ENCODE data around the gene NR1D1. TPM values are rescaled to one million over a fixed set of nuclear protein-coding genes. Genes with fewer than 3 reads are reported as not detected.
A peak's percentile ranks its signal among the peaks of the same experiment; 100 is the strongest.

Gene NR1D1
- total and polyA plus RNA-seq, 10 donors: 3.3 to 15.8 (median 6.6) TPM

DNA sequence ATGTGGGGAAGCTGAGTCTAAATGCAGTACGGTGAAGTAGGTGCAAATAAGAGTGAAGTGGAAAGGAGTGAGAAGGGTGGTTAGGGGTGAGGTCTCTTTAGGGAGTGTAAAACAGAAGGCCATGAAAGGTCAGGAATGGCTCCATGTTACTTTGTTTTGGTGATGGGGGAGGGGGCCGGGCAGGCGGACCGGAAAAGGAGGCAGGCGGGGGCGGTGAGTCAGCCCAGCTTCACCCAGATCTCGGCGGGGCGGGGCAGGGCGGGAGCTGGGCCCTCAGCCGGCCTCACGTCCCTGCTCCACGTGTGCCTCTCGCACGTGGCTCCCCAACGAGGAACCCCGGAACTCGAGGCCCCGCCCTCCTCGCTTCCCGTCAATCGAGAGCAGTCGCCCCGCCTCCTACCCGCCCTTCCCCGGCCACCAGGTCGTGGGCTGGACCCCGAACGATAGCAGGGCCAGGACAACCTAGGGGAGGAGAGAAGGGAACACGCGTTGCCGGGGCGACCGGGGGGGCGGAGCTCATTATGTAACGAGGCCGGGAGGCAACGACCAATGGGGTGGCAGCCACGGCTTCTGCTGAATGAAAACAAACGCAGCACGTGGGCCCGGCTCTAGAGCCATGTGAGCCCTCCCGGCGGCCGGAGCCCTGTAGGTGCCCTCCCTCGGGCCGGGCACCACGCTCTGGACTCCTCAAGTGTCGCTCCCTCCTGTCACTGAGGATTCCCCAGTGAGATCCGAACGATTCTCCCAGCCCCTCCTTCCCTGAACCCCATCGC lies 1.4 kb downstream of the NR1D1 start:
- Histone ChIP-seq H3K9me3 (no peaks in the 10 kb centered on the region), H3K4me3 (peak overlapping the region; percentile 65 to 94 (median 80)), H3K27me3 (replicated peaks in 1 of 7) (no peaks in the 10 kb centered on the region), H3K4me1 (peaks cover 58 to 100% (median 92%) of the 10 kb centered on the region in 6 donors), H3K27ac (peak overlapping the region; percentile 81 to 94 (median 90)), H3K36me3 (peaks cover 0 to 36% (median 11%) of the 10 kb centered on the region in 6 donors)
- intact Hi-C loops (cut with DNase I; ENCODE audit: low total_unique reads): no loop called here
- 1 to 2% (median 1%) methylated on average over 38 to 52 of the region's 52 CpGs for WGBS, 5 donors
- peak; percentile 100 for DNase-seq
- TF ChIP-seq POLR2A (IDR thresholded peaks at IDR 0.05): peak in 1 of 3 donors; percentile 45
- TF ChIP-seq CTCF (IDR thresholded peaks at IDR 0.05 in 8 of 11, conservative IDR thresholded peaks at IDR 0.05 in 3 of 11): peak in 4 of 11 experiments; percentile 16 to 39 (median 24)
- peak; percentile 83 to 94 (median 89) for TF ChIP-seq POLR2AphosphoS5 (IDR thresholded peaks at IDR 0.05)

GRCh38 chr17:40097931-40098845 lies 2.2 kb downstream of the NR1D1 start:
- Histone ChIP-seq H3K27ac (peak overlapping the region; percentile 72 to 94 (median 90)), H3K4me1 (peaks cover 55 to 100% (median 88%) of the 10 kb centered on the region in 6 donors), H3K27me3 (replicated peaks in 1 of 7) (no peaks in the 10 kb centered on the region), H3K4me3 (peak overlapping the region in 7 of 8 donors; percentile 5 to 94 (median 79)), H3K36me3 (peaks cover 0 to 44% (median 18%) of the 10 kb centered on the region in 6 donors), H3K9me3 (no peaks in the 10 kb centered on the region)
- DNase-seq: no peak
- 38 to 64% (median 54%) methylated on average over 9 of the region's 9 CpGs for WGBS, 5 donors
- no peak for TF ChIP-seq CTCF (IDR thresholded peaks at IDR 0.05 in 8 of 11, conservative IDR thresholded peaks at IDR 0.05 in 3 of 11)
- TF ChIP-seq POLR2A (IDR thresholded peaks at IDR 0.05): no peak
- peak in 1 of 3 donors; percentile 41 for TF ChIP-seq POLR2AphosphoS5 (IDR thresholded peaks at IDR 0.05)
- intact Hi-C loops (cut with DNase I; ENCODE audit: low total_unique reads): no loop called here

DNA sequence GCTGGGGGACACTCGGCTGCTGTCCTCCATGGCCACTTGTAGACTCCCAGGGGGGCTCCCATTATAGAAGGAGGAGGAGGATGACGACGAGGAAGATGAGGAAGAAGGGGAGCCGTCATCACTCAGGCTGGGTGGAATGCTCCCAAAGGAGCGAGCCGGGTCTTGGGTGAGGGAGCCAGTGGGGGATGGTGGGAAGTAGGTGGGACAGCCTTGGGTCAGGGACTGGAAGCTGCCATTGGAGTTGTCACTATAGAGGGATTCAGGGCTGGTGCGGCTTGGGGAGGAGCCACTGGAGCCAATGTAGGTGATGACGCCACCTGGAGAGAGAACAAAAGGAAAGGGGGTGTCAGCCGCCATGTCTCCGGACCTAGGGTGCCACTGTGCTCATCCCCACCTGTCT lies 3.3 kb downstream of the NR1D1 start:
- H3K27ac ChIP-seq: peak overlapping the region; percentile 72 to 94 (median 90)
- TF ChIP-seq CTCF (IDR thresholded peaks at IDR 0.05 in 8 of 11, conservative IDR thresholded peaks at IDR 0.05 in 3 of 11) (no peak), POLR2A (IDR thresholded peaks at IDR 0.05) (no peak), POLR2AphosphoS5 (IDR thresholded peaks at IDR 0.05) (no peak)
- DNase-seq: no peak
- peaks cover 53 to 98% (median 82%) of the 10 kb centered on the region in 6 donors for H3K4me1 ChIP-seq
- no peaks in the 10 kb centered on the region for H3K9me3 ChIP-seq
- H3K27me3 ChIP-seq (replicated peaks in 1 of 7): no peaks in the 10 kb centered on the region
- peak overlapping the region in 3 of 8 donors; percentile 15 to 94 (median 17) for H3K4me3 ChIP-seq
- WGBS, 5 donors: 86 to 92% (median 87%) methylated on average over 10 of the region's 10 CpGs
- peaks cover 0 to 55% (median 23%) of the 10 kb centered on the region in 6 donors for H3K36me3 ChIP-seq
- intact Hi-C loops (cut with DNase I; ENCODE audit: low total_unique reads): no loop called here
